ENCODE data around the gene PPM1K. TPM values are rescaled to one million over a fixed set of nuclear protein-coding genes. Genes with fewer than 3 reads are reported as not detected.

The PPM1K gene
- 8.3 and 23.0 TPM in 2 replicates for total RNA-seq

DNA sequence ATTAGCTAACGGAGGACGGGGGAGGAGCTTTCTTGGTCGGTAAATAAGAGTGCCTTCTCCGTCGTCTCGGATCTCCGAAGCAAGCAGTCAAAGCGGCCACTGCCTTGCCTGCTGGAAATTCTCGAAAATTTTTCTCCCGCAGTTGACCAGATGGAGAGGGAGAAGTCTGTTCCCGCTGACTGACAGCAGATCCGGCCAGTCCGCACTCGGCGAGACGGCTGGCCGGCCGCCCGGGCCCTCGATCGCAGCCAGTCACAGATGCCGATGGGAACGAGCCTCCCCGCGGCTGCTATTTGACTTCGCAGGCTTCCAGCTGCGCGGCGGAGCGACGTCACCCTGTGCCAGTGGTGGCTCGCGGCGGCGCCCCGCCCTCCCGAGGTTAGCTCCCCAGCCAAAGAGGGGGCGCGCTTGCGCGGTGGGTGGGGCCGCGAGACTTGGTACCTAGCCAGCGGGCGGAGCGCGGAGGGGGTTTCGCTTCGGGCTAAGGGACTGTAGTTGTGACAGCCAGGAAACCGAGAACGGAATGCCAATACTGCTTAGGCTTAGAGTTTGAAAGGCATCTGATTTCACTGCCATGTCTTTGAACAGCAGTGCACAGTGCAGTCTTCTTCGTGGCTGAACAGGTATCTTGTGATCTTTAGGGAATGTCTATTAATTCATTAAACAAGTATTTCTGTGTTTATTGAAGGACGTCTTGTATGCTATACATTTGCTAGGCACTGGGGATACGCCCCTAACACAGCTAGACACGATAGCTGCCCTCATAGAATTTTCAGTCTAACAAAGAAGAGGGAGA lies at the start of gene PPM1K:
Gene PPM1K (minus strand): TSS at position 123 of the 796 bp plus-strand sequence. CDS start 5,978 bp downstream, outside the sequence.

Other genes starting within 250 kb of the PPM1K start
- gene ABCG2, start 125.9 kb downstream of the PPM1K start, total RNA-seq: under 0.01 and 0.32 TPM in 2 replicates
- 0.90 and 1.8 TPM in 2 replicates for gene HERC6, start 94.3 kb upstream of the PPM1K start, total RNA-seq
- 0.16 TPM in 1 of 2 replicates, not detected in the other for gene HERC5, start 172.6 kb upstream of the PPM1K start, total RNA-seq
- 55.1 and 68.4 TPM in 2 replicates for gene PYURF, start 239.2 kb upstream of the PPM1K start, total RNA-seq

All from cardiac atrium fibroblast (primary cell).